Measurements from ENCODE around the gene SLC26A8.

DNA sequence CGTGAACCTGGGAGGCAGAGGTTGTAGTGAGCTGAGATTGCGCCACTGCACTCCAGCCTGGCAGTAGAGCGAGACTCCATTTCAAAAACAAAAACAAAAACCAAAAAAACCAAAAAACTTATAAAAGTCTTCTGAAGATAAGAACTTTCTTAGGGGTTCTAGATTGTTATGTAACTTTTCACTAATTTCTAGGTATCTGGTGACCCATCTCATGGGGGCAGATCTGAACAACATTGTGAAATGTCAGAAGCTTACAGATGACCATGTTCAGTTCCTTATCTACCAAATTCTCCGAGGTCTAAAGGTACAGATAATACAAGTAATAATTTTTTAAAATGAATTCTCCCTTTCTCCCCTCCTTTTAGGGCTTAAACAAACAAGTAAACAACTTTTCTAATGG lies 48.2 kb upstream of the SLC26A8 start:
- TF ChIP-seq CTCF (IDR thresholded peaks at IDR 0.05; ENCODE audit: insufficient read depth, low read length, poor library complexity, severe bottlenecking) (no peak), EZH2phosphoT487 (conservative IDR thresholded peaks at IDR 0.05; ENCODE audit: low read length) (no peak)
